AG10803 (cell line): ENCODE results near the gene RBL1.

ENCODE experiments used
- DNase-seq: peaks from one replicate; pipeline ENCODE4 v3.0.0; 2010; ENCODE audit warnings: low read depth
- H3K4me3 ChIP-seq: 2 replicates; pipeline ENCODE4 v1.5.1; 2011; ENCODE audit warnings: mild to moderate bottlenecking, low read length, control low read depth
- CTCF ChIP-seq: conservative IDR thresholded peaks from 2 replicates; pipeline ENCODE4 v1.5.1; 2011; ENCODE audit warnings: mild to moderate bottlenecking, low read length, control low read depth, inconsistent platforms

RBL1 gene

GRCh38 chr20:37096415-37097041 lies 731 bp upstream of the RBL1 start:
- H3K4me3 ChIP-seq: no peak overlapping the region
- no peak for TF ChIP-seq CTCF
- no peak for DNase-seq

- no peak for DNase-seq
- TF ChIP-seq CTCF: no peak
- peak overlapping the region; percentile 75 for H3K4me3 ChIP-seq
These were observed 644 bp downstream of the RBL1 start for GRCh38 chr20:37095108-37095598.

GRCh38 chr20:37090407-37090806 lies 5.4 kb downstream of the RBL1 start:
- H3K4me3 ChIP-seq: no peak overlapping the region
- TF ChIP-seq CTCF: no peak
- DNase-seq: no peak

GRCh38 chr20:37081717-37082289 lies 14.0 kb downstream of the RBL1 start:
- TF ChIP-seq CTCF: peak; percentile 30
- no peak for DNase-seq
- H3K4me3 ChIP-seq: no peak overlapping the region

- TF ChIP-seq CTCF: no peak
- no peak overlapping the region for H3K4me3 ChIP-seq
These were observed 18.8 kb downstream of the RBL1 start for GRCh38 chr20:37077009-37077408.

GRCh38 chr20:37075932-37076685 lies 19.7 kb downstream of the RBL1 start:
- DNase-seq: peak; percentile 14
- H3K4me3 ChIP-seq: no peak overlapping the region
- TF ChIP-seq CTCF: no peak

More at GRCh38 chr20:37077009-37077408, 18.8 kb downstream of the RBL1 start:
- DNase-seq: no peak
